PC-3 (cell line): ENCODE measurements around the gene TRIM37.

ENCODE experiments used
- EZH2 ChIP-seq: fragments of 300-600 bp; sonication (generic); IDR thresholded peaks from one replicate; pipeline ENCODE4 v1.6.1; 2017; ENCODE audit warnings: antibody characterized with exemption, mild to moderate bottlenecking, low read length; ENCODE audit not compliant: unreplicated experiment
- EZH2phosphoT487 ChIP-seq: fragments of 300-600 bp; sonication (generic); IDR thresholded peaks from 2 replicates; pipeline ENCODE4 v1.6.1; 2018; ENCODE audit warnings: mild to moderate bottlenecking, antibody characterized with exemption, low read length, borderline replicate concordance
- TF ChIP-seq, protein P1 (sequence below): fragments of 300-600 bp; sonication (generic); conservative IDR thresholded peaks from 2 replicates; pipeline ENCODE4 v1.5.1; 2017; ENCODE audit warnings: antibody characterized with exemption, low read depth, mild to moderate bottlenecking, low read length

- TF ChIP-seq, protein P1, sequence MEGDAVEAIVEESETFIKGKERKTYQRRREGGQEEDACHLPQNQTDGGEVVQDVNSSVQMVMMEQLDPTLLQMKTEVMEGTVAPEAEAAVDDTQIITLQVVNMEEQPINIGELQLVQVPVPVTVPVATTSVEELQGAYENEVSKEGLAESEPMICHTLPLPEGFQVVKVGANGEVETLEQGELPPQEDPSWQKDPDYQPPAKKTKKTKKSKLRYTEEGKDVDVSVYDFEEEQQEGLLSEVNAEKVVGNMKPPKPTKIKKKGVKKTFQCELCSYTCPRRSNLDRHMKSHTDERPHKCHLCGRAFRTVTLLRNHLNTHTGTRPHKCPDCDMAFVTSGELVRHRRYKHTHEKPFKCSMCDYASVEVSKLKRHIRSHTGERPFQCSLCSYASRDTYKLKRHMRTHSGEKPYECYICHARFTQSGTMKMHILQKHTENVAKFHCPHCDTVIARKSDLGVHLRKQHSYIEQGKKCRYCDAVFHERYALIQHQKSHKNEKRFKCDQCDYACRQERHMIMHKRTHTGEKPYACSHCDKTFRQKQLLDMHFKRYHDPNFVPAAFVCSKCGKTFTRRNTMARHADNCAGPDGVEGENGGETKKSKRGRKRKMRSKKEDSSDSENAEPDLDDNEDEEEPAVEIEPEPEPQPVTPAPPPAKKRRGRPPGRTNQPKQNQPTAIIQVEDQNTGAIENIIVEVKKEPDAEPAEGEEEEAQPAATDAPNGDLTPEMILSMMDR, result no peak
- no peak for TF ChIP-seq EZH2
- no peak for TF ChIP-seq EZH2phosphoT487
Observed at GRCh38 chr17:58980706-58981481, 125.8 kb downstream of the TRIM37 start.
